K562 (cell line): Measurements from ENCODE around the gene CFAP54. TPM values are rescaled to one million over a fixed set of nuclear protein-coding genes. Genes with fewer than 3 reads are reported as not detected.

Experiments
- ATF7 ChIP-seq: fragments of 450-650 bp; IDR thresholded peaks from 2 replicates; pipeline ENCODE4 v1.7.1; 2014; ENCODE audit warnings: mild to moderate bottlenecking, moderate library complexity
- CBFB ChIP-seq: sonication (generic); formaldehyde crosslinking; IDR thresholded peaks from 2 replicates; pipeline ENCODE4 v1.4.0; 2020; ENCODE audit warnings: mild to moderate bottlenecking, missing genetic modification reagents
- DMBX1 ChIP-seq: fragments of 250-450 bp; sonication (Bioruptor Pico); IDR thresholded peaks from 2 replicates; pipeline ENCODE4 v1.8.0; 2022; ENCODE audit warnings: inconsistent platforms, mild to moderate bottlenecking, moderate library complexity, borderline replicate concordance
- E2F3 ChIP-seq: fragments of 250-450 bp; sonication (Bioruptor Pico); IDR thresholded peaks from 2 replicates; pipeline ENCODE4 v1.4.0; 2020; ENCODE audit warnings: mild to moderate bottlenecking
- ETS1 ChIP-seq: conservative IDR thresholded peaks from 2 replicates; pipeline ENCODE4 v1.6.1; 2011; ENCODE audit warnings: low read depth, mild to moderate bottlenecking, low read length; ENCODE audit not compliant: control insufficient read depth
- FOXJ2 ChIP-seq: fragments of 200-800 bp; sonication (Bioruptor generic); IDR thresholded peaks from 2 replicates; pipeline ENCODE4 v1.6.1; 2016; ENCODE audit warnings: missing genetic modification characterization, missing compliant biosample characterization
- FOXK2 ChIP-seq, 2 experiments: fragments of 450-650 bp; IDR thresholded peaks in 1 of 2; conservative IDR thresholded peaks in 1 of 2; 2 replicates each; pipeline ENCODE4 v1.6.1; 2016; ENCODE audit warnings: low read depth in 2 of 2, mild to moderate bottlenecking in 1 of 2
- HDAC1 ChIP-seq, 2 experiments: fragments of 450-650 bp; IDR thresholded peaks; 2 replicates each; pipeline ENCODE4 v1.6.1; 2016 to 2017; ENCODE audit warnings: inconsistent platforms in 1 of 2, mild to moderate bottlenecking in 1 of 2, moderate library complexity in 1 of 2
- KLF1 ChIP-seq: fragments of 450-650 bp; IDR thresholded peaks from 2 replicates; pipeline ENCODE4 v1.6.1; 2016; ENCODE audit warnings: missing genetic modification characterization, missing compliant biosample characterization
- LCOR ChIP-seq: sonication (generic); formaldehyde crosslinking; IDR thresholded peaks from 2 replicates; pipeline ENCODE4 v1.8.0; 2022; ENCODE audit warnings: mild to moderate bottlenecking, missing genetic modification reagents
- MBD2 ChIP-seq: sonication (generic); IDR thresholded peaks from 2 replicates; pipeline ENCODE4 v1.6.1; 2016; ENCODE audit warnings: low read depth, borderline replicate concordance
- MYC ChIP-seq, 2 experiments: fragments of 250-450 bp in 1 of 2; sonication (Bioruptor Pico) in 1 of 2; IDR thresholded peaks; 2 replicates each; pipeline versions ENCODE4 v1.5.1 to v1.6.1; 2012 to 2021; ENCODE audit warnings: low read depth in 2 of 2, borderline replicate concordance in 1 of 2, improper control_type of control experiment in 1 of 2, low read length in 1 of 2, mild to moderate bottlenecking in 1 of 2, moderate library complexity in 1 of 2
- RFX1 ChIP-seq: fragments of 450-650 bp; IDR thresholded peaks from 2 replicates; pipeline ENCODE4 v1.6.1; 2016; ENCODE audit warnings: mild to moderate bottlenecking, moderate library complexity
- RNF2 ChIP-seq: sonication (generic); IDR thresholded peaks from 2 replicates; pipeline ENCODE4 v1.6.1; 2016
- TBL1XR1 ChIP-seq, 2 experiments: IDR thresholded peaks; 2 replicates each; pipeline ENCODE4 v1.6.1; 2012; ENCODE audit warnings: improper control_type of control experiment in 2 of 2, low read length in 2 of 2, mild to moderate bottlenecking in 1 of 2
- TEAD1 ChIP-seq, 2 experiments: fragments of 450-650 bp in 1 of 2; sonication (generic) in 1 of 2; formaldehyde crosslinking; IDR thresholded peaks; 2 replicates each; pipeline versions ENCODE4 v1.4.0 to v1.8.0; 2020 to 2022; ENCODE audit warnings: mild to moderate bottlenecking in 2 of 2, missing genetic modification reagents in 1 of 2
- TEAD2 ChIP-seq: fragments of 450-650 bp; IDR thresholded peaks from 2 replicates; pipeline ENCODE4 v1.6.1; 2016; ENCODE audit warnings: missing genetic modification characterization, control low read depth, missing compliant biosample characterization
- XRCC4 ChIP-seq: IDR thresholded peaks from one replicate; pipeline ENCODE4 v1.6.1; 2011; ENCODE audit not compliant: insufficient read depth, insufficient read length; ENCODE audit errors: extremely low read depth
- polyA plus RNA-seq, 8 experiments: library from polyadenylated mRNA; depleted of rRNA in 4 of 8; stranded (reverse) in 5 of 8; unstranded in 3 of 8; fragments of >200 nt; fragmentation: Nextera tagmentation in 2 of 8; fragmentation: Illumina TruSeq in 1 of 8; extraction: Ambion mirVana in 2 of 8; extraction: Trizol in 1 of 8; gene quantifications; 2 replicates each; pipeline versions ENCODE4 v1.2.1 to v1.2.3, GENCODE V29; 2011 to 2014; ENCODE audit warnings: inconsistent platforms in 1 of 8, missing spikeins in 1 of 8
- total RNA-seq, 7 experiments: library from RNA; depleted of rRNA in 6 of 7; stranded (reverse); fragments of >200 nt in 6 of 7; fragmentation: Illumina TruSeq in 2 of 7; extraction: Trizol in 2 of 7; gene quantifications; 2 replicates each; pipeline versions ENCODE4 v1.2.1 to v1.2.3, GENCODE V29; 2011 to 2021; ENCODE audit warnings: low replicate concordance in 1 of 7
- TF ChIP-seq, protein P1 (sequence below): sonication (generic); formaldehyde crosslinking; IDR thresholded peaks from 2 replicates; pipeline ENCODE4 v1.8.1; 2023; ENCODE audit warnings: mild to moderate bottlenecking, missing genetic modification reagents, moderate library complexity

CFAP54 gene
- total and polyA plus RNA-seq, 9 of the 15 experiments (the other 6 are each of a cell fraction or from before 2014, with no cell fraction given): 0.03 to 0.23 (median 0.10) TPM; not detected in 3

DNA sequence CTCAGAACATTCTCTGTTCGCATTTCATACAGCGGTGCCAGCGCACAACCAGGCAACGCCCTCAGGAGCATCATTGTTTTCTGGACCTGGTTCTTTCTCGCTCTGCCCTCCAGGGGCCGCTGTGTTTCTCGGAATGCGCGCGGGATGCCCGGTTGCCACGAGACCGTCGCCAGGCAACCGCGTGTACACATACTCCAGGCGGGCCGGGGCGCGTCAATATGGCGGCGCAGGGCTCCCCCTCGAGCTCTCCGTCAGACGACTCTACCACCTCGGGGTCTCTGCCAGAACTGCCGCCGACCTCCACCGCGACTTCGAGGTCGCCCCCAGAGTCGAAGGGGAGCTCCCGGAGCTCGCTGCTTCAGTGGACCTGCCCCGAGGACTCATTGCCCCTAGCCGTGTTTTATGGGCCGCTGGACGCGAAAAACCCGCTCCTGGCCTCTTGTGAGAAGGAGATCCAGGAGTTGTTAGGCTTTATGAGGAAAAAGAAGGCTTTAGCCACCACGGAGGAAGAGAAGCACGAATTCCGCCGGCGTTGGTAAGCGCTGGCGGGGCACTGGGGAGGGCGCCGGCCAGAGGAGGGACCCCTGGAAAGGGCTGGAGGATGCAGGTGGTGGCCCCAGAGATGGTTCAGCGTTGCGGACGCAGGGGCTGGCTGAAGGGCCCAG lies at the start of gene CFAP54 (continued):
- TF ChIP-seq MYC (IDR thresholded peaks at IDR 0.05; ENCODE audit: low read depth, low read length): peak; percentile 46; the same call in 1 of the 2 replicates
- TF ChIP-seq MYC (CRISPR knock-in tag; IDR thresholded peaks at IDR 0.05; ENCODE audit: borderline replicate concordance, low read depth): no peak
- peak in 1 of 2 experiments; percentile 58; a peak in 1 of 4 replicates for TF ChIP-seq TBL1XR1 (IDR thresholded peaks at IDR 0.05; ENCODE audit: low read length in 2 of 2)
- peak; percentile 94 for TF ChIP-seq TEAD2
- TF ChIP-seq XRCC4: no peak
- TF ChIP-seq RFX1: peak; percentile 99
- 0 out of 2 replicates have a peak, but pooled peaks have one; percentile 54 for TF ChIP-seq MBD2
- TF ChIP-seq KLF1 (tag): peak; percentile 54; the same call in 1 of the 2 replicates
- TF ChIP-seq, protein P1, sequence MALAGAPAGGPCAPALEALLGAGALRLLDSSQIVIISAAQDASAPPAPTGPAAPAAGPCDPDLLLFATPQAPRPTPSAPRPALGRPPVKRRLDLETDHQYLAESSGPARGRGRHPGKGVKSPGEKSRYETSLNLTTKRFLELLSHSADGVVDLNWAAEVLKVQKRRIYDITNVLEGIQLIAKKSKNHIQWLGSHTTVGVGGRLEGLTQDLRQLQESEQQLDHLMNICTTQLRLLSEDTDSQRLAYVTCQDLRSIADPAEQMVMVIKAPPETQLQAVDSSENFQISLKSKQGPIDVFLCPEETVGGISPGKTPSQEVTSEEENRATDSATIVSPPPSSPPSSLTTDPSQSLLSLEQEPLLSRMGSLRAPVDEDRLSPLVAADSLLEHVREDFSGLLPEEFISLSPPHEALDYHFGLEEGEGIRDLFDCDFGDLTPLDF (CRISPR knock-in tag): peak; percentile 86
- TF ChIP-seq LCOR (CRISPR knock-in tag): peak; percentile 62; the same call in 1 of the 2 replicates
- TF ChIP-seq TEAD1 (CRISPR knock-in tag; IDR thresholded peaks at IDR 0.05): peak; percentile 97 to 100
- TF ChIP-seq ATF7: peak; percentile 59; the same call in 1 of the 2 replicates
- TF ChIP-seq CBFB: 0 out of 2 replicates have a peak, but pooled peaks have one; percentile 24
- TF ChIP-seq DMBX1 (CRISPR knock-in tag): no peak
- TF ChIP-seq FOXJ2 (tag): peak; percentile 98
- TF ChIP-seq FOXK2 (conservative IDR thresholded peaks at IDR 0.05 in 1 of 2, IDR thresholded peaks at IDR 0.05 in 1 of 2; ENCODE audit: low read depth in 2 of 2): peak; percentile 22 to 64; a peak in 1 of 4 replicates
- TF ChIP-seq HDAC1 (IDR thresholded peaks at IDR 0.05): peak in 1 of 2 experiments; percentile 86; a peak in 2 of 4 replicates
- TF ChIP-seq RNF2: peak; percentile 68; the same call in 1 of the 2 replicates
- TF ChIP-seq ETS1: peak; percentile 49; the same call in 1 of the 2 replicates
- TF ChIP-seq E2F3 (CRISPR knock-in tag): peak; percentile 42; the same call in 1 of the 2 replicates
